IPS DF 6.9 (cell line): ENCODE measurements around the gene BARHL1.

Source experiments
- DNase-seq: peaks from one replicate; pipeline ENCODE4 v3.0.0-alpha.2; 2013; ENCODE audit warnings: low read depth, low spot score
- H3K27ac ChIP-seq: one replicate; pipeline ENCODE4 v1.5.1; 2013; ENCODE audit warnings: low read length, control low read depth
- H3K27me3 ChIP-seq: 2 replicates; pipeline ENCODE4 v1.6.1; 2013; ENCODE audit warnings: mild to moderate bottlenecking, low read length; ENCODE audit not compliant: control insufficient read depth, insufficient read depth
- H3K36me3 ChIP-seq: 2 replicates; pipeline ENCODE4 v1.6.1; 2013; ENCODE audit warnings: low read length; ENCODE audit not compliant: control insufficient read depth, insufficient read depth
- H3K4me1 ChIP-seq: 2 replicates; pipeline ENCODE4 v1.6.1; 2013; ENCODE audit warnings: low read length; ENCODE audit not compliant: control insufficient read depth, insufficient read depth
- H3K4me3 ChIP-seq: 2 replicates; pipeline ENCODE4 v1.5.1; 2013; ENCODE audit warnings: mild to moderate bottlenecking, low read length
- H3K9me3 ChIP-seq: 2 replicates; pipeline ENCODE4 v1.6.1; 2013; ENCODE audit warnings: low read length, inconsistent platforms; ENCODE audit not compliant: control insufficient read depth, insufficient read depth
- WGBS: extraction: QIAGEN DNeasy Blood & Tissue Kit; methylation state at CpG from one replicate; pipeline ENCODE4 v1.1.7; 2013; ENCODE audit warnings: mixed read lengths, missing lambda C conversion rate; ENCODE audit not compliant: insufficient read length, insufficient coverage; 5-methylcytosine and 5-hydroxymethylcytosine counted together

BARHL1 gene

DNA sequence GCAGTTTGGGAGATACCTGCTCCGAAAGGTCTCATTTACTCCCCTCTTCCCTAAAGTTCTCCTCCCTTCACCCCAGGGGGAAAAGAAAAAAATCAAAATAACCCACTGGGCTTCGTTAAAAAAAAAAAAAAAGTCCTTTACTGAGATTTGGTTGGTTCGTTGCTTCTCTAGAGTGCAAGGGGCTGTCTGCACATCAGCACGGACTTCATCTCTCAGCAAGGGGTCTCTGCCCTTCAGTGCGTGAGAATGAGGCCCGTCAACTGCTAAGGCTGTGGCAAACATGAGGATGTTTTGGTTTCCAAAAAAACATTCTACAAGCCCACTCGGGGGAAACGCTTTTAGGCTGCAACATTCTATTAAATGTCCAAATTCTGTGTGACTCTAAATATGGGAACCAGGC is 10.0 kb downstream of the BARHL1 start:
- DNase-seq, result no peak
- Histone ChIP-seq H3K27ac (no peak overlapping the region), H3K36me3 (peaks cover 2% of the 10 kb centered on the region; the same call in 1 of the 2 replicates), H3K4me1 (peaks cover 4% of the 10 kb centered on the region), H3K9me3 (no peaks in the 10 kb centered on the region), H3K4me3 (no peak overlapping the region), H3K27me3 (peaks cover 34% of the 10 kb centered on the region)
- WGBS, result no CpG with 5 or more reads among the region's 8 CpGs

DNA sequence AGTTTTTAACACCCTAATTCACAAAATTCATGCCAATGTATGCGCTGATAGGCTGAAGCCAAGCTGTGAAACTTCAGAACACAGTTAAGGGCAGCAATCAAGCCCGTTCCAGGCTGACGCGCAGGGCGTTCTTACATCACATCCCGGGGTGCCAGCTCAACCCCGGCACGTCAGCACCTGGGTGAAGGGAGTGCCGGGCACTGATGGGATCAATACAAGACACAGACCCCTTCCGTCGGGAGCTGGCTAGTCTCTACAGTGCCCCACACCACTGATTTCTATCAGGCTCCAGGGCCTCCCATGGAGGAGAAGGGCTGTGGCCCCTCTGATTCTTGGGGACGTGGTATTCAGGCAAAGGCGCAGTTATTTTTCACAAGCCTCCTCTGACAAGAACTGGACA is 12.0 kb downstream of the BARHL1 start:
- peaks cover 4% of the 10 kb centered on the region for H3K4me1 ChIP-seq
- no CpG with 5 or more reads among the region's 13 CpGs for WGBS
- no peak overlapping the region for H3K27ac ChIP-seq
- H3K36me3 ChIP-seq, result peaks cover 2% of the 10 kb centered on the region; the same call in 1 of the 2 replicates
- no peak for DNase-seq
- H3K9me3 ChIP-seq, result no peaks in the 10 kb centered on the region
- H3K27me3 ChIP-seq, result peaks cover 17% of the 10 kb centered on the region
- no peak overlapping the region for H3K4me3 ChIP-seq

DNA sequence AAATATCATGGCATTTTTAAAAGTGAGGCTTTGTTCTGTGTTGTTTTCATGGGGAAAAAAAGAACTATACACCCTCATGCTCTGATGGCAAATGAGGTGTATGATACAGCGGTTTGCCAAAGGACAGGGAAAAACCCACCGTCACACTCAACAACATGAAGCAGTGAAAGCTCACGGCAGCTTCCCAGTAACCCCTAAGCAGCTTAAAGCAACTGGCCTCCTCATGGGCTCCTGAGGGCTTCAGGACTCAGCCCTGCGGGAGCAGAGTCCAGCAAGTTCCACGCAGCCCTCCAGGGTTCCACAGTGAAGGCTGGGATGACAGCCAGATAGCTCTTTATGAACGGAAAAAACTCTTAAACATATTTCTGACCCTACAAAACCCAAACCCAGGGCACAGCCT is 12.9 kb downstream of the BARHL1 start:
- H3K27me3 ChIP-seq, result peaks cover 8% of the 10 kb centered on the region; the same call in 1 of the 2 replicates

DNA sequence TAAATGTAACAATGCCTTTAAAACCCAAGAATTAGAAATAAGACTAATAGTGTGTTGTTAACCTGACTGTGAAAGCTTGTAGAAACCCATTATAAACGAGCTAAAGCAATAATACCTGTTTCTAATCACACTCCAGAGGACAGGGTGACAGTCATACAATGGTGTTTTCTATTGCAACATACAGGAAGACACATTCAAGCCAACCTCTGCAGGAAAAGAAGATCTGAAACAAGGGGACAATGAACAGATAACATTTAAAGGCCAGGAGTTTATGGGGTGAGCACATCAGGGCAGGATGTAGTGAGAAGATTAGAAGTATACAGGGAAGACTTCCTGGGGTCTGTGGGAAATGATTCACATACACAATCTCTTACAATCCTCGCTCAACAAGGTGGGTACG is 13.8 kb downstream of the BARHL1 start:
- Histone ChIP-seq H3K27ac (no peak overlapping the region), H3K36me3 (peaks cover 2% of the 10 kb centered on the region; the same call in 1 of the 2 replicates), H3K4me1 (peaks cover 4% of the 10 kb centered on the region; the same call in 1 of the 2 replicates), H3K4me3 (no peak overlapping the region), H3K27me3 (peaks cover under 1% of the 10 kb centered on the region; the same call in 1 of the 2 replicates), H3K9me3 (no peaks in the 10 kb centered on the region)
- WGBS, result no CpG with 5 or more reads among the region's 3 CpGs
- no peak for DNase-seq

More for the DNA sequence above, 12.9 kb downstream of the BARHL1 start:
- H3K4me1 ChIP-seq, result peaks cover 4% of the 10 kb centered on the region; the same call in 1 of the 2 replicates
- no CpG with 5 or more reads among the region's 6 CpGs for WGBS
- H3K9me3 ChIP-seq, result no peaks in the 10 kb centered on the region
- H3K27ac ChIP-seq, result no peak overlapping the region
- peaks cover 2% of the 10 kb centered on the region; the same call in 1 of the 2 replicates for H3K36me3 ChIP-seq
- no peak overlapping the region for H3K4me3 ChIP-seq
- DNase-seq, result no peak

DNA sequence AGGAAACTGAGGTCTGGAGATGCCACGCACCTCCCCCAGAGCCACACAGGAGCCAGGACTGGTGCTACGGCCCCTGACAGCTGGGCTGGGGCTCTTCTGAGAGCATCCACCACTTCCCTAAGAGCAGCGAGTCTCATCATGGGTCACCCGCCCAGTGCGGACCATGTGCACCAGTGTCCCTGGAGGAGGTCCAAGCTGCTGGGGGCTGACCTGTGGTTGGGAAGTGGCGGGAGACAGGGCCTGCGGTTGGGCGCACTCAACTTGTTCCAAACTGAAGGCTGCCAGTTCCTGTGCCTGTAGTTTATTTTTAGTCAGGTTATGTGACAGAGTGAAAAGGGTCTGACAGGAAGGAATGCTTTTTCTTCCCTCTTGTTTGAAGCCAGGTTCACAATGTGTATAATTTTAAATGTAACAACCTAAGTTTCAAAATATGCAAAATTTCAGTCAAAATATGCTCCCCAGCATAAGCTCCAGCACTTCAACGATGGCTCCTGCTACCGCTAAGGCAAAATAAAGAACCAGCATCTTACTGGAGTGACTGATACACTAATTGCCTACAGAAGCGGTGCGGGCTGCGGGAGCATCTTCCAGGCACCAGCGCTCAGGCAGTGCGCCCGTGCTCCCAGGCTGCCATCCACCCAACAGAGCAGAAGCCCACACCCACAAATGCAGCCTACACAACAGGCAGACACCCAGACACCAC is 14.8 kb downstream of the BARHL1 start:
- Histone ChIP-seq H3K36me3 (peaks cover 2% of the 10 kb centered on the region; the same call in 1 of the 2 replicates), H3K4me3 (no peak overlapping the region), H3K27ac (no peak overlapping the region), H3K9me3 (no peaks in the 10 kb centered on the region), H3K27me3 (no peaks in the 10 kb centered on the region), H3K4me1 (peaks cover 2% of the 10 kb centered on the region; the same call in 1 of the 2 replicates)
- WGBS, result no CpG with 5 or more reads among the region's 16 CpGs
- DNase-seq, result no peak

DNA sequence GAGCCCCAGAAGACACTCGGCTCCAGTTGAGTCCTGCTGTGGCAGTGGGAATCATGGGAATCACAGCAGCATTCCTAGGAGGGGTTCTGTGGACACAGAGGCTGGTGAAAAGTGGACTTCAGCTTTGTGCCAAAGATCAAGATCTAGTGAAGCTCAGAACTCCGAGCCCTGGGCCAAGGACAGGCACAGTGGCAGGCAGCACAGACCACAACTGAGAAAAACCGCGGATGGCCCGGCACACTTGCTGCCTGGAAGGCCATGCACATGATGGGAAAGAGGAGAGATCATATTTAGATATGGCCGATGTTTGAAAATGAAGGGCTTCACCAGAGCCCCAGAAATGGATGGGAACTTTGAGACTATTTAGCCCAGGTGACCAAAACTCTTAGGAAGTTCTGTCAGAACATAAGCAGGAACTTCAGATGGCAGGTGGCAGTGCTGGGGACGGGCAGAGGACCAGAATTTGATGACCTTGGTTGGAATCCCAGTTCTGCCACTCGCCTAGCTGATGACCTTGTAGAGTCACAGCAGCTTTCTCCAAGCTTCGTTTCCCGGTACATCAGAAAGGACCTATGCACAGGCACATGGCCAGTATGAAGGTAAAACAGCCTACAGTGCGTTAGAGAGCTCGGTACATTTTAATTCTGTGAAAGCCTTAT is 18.0 kb downstream of the BARHL1 start:
- H3K36me3 ChIP-seq, result peaks cover 2% of the 10 kb centered on the region
- H3K9me3 ChIP-seq, result no peaks in the 10 kb centered on the region
- no peak for DNase-seq
- H3K4me1 ChIP-seq, result no peaks in the 10 kb centered on the region
- no CpG with 5 or more reads among the region's 12 CpGs for WGBS
- H3K27me3 ChIP-seq, result no peaks in the 10 kb centered on the region
- H3K27ac ChIP-seq, result no peak overlapping the region
- no peak overlapping the region for H3K4me3 ChIP-seq

DNA sequence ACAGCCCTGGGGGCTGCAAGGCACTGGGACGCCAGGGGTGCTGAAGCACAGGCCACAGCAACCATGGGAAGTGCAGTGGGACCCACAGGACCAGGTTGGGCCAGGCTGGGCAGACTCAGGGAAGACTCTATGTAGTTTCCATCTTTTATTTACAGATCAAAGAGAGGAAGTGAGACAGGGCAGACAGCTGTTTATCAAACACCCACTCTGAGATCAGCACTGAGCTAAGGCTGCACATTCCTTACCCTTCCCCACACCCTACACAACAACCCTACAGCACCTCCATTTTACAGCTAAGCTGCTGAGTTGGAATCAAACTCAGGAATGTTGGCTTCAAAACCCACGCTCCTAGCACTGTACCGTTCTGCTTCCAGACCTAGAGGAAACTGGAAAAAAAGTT is 19.8 kb downstream of the BARHL1 start:
- no peak overlapping the region for H3K4me3 ChIP-seq
- DNase-seq, result no peak
- WGBS, result no CpG with 5 or more reads among the region's 3 CpGs
- H3K9me3 ChIP-seq, result no peaks in the 10 kb centered on the region
- H3K36me3 ChIP-seq, result peaks cover 5% of the 10 kb centered on the region
- H3K27ac ChIP-seq, result no peak overlapping the region
- H3K4me1 ChIP-seq, result no peaks in the 10 kb centered on the region
- no peaks in the 10 kb centered on the region for H3K27me3 ChIP-seq

DNA sequence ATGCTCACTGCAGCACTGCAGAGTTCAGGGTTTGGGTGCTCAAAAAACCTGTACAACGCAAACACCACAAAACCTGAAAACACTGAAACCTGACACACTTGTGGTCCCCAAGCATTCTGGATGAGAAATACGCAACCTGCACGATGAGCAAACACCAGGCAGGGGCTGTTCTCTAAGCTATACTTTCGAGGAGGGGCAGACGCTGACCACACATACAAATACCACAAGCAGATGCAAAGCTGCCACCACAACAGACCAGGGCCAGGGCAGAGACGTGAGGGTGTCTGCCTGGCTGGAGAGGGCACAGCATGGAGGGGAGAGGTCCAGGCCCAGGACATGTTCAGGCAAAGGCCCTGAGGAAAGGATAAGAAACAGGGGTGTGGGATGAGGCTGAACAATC is 23.0 kb downstream of the BARHL1 start:
- no peaks in the 10 kb centered on the region for H3K9me3 ChIP-seq
- no peak for DNase-seq
- no peaks in the 10 kb centered on the region for H3K27me3 ChIP-seq
- no peak overlapping the region for H3K27ac ChIP-seq
- H3K4me1 ChIP-seq, result no peaks in the 10 kb centered on the region
- WGBS, result no CpG with 5 or more reads among the region's 6 CpGs
- peaks cover 7% of the 10 kb centered on the region for H3K36me3 ChIP-seq
- H3K4me3 ChIP-seq, result no peak overlapping the region

DNA sequence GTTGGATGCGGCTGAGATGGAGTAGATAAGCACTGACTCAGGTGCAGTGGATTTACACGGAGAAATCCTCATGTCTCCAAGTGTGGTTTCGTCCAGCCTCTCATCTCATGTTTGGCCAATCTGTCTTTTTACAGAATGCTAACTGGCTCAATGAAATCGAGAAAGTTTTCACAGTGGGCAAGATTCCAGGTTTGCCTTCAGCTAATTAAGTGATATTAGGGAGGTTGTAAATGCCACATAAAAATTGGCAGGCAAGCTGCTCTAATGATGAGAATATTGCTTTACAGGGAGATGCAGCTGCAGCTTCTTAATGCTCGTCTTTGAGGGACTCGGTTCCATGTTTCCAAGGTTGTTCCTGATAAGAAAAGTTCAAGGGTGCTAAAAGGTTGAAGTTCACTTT is 23.7 kb downstream of the BARHL1 start:
- Histone ChIP-seq H3K27me3 (no peaks in the 10 kb centered on the region), H3K27ac (no peak overlapping the region), H3K36me3 (peaks cover 7% of the 10 kb centered on the region), H3K4me3 (no peak overlapping the region), H3K4me1 (no peaks in the 10 kb centered on the region), H3K9me3 (no peaks in the 10 kb centered on the region)
- no CpG with 5 or more reads among the region's 6 CpGs for WGBS
- DNase-seq, result no peak

DNA sequence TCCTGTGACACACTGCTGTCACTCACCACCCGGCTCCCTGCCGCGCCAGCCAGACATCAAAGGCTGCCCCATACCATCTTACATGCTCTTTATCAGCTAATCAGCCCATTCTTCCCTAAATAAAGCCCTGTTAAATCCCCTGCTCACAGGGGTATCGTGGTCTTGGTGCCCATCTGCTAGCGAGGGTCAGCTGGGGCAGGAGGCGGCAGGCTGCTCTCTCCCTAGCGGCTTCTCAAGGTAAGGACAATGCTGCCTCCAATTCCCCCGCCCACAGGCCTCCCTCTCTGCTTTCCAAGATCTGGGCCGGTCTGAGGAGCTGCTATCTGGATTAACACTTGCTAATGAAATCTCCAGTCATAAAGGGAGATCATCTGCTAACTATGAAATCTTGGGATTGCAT is 26.8 kb downstream of the BARHL1 start:
- Histone ChIP-seq H3K4me3 (no peak overlapping the region), H3K9me3 (no peaks in the 10 kb centered on the region), H3K4me1 (no peaks in the 10 kb centered on the region), H3K36me3 (peaks cover 9% of the 10 kb centered on the region), H3K27ac (no peak overlapping the region), H3K27me3 (no peaks in the 10 kb centered on the region)
- no peak for DNase-seq
- WGBS, result no CpG with 5 or more reads among the region's 9 CpGs
